Stimulated activated CD4-positive, alpha-beta T cell treated with anti-CD3 and anti-CD28 coated beads, Interleukin-2, amount 100 ng/mL, for 24 hours (primary cell): ENCODE results near the gene AGAP1.

Experiments used
- DNase-seq, 2 donors: peaks; one replicate each; pipeline ENCODE4 v3.0.0-alpha.2; 2020

AGAP1 gene

DNA sequence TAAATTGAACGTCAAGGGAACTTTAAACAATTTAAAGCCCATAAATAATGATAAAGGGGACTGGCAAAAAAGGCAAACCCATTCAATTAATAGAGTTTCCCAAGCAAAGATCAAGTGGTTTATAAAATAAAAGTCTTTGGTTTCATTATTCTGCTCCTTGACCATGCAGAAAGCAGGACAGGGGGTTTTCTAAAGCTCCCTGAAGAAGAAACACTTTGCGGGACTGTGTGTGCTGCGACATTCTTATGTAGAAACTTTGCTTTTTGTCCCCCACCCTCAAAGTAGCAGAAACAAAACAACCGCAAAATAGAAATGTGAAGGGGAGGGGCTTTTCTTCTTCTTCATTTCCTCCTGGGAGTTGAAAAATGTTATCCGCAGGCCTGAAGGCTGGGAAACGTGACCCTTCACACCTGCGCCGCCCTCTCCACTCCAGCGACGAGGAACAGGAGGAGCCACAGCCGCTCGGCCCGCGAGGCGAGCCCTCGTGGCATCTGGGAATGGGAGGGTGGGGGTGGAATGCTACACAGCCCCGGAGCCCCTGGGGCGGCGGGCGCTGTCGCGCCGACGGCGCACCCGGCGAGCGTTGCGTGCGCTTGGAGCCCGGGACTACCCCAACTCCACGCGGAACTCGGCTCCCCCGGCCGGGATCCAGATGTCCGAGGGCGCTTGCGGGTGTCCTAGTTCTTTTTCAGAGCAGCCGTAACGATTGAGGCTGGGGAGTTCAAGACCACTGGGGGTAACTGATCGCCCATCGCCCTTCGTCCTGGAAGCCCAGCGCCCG, 678.6 kb downstream of the AGAP1 start:
- no peak for DNase-seq

DNA sequence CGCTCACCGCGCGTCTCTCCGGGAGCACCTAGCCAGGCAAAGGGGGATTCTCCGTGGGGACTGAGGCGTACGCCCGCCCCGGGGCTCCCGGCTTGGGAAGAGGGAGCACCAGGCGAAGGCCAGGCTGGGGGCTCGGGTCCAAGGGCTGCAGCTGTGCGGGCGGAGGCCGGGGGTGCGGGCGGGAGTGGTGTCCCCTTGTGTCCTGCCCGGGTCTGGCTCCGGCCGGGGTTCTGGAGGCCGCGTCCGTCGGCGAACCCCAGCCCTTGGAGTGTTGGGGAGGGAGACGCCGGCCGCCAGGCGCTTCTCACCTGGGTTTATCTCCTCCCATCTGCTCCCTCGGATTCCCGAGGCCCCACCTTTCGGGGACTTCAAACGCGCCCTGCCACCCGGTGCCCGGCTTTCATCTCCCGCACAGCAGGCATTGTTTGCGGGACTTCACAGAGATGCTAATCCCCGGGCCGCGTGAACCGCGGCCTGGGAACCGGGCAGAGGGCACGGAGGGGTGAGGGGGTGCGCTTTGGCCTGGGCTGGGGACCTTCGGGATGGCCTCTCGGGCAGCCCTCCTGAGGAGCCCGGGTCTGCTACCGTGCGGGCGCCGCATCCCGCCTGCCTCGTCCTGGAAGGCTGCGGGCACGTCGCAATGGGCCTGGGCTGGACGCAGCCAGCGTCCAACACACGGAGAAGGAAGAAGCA, 679.3 kb downstream of the AGAP1 start:
- no peak for DNase-seq

DNA sequence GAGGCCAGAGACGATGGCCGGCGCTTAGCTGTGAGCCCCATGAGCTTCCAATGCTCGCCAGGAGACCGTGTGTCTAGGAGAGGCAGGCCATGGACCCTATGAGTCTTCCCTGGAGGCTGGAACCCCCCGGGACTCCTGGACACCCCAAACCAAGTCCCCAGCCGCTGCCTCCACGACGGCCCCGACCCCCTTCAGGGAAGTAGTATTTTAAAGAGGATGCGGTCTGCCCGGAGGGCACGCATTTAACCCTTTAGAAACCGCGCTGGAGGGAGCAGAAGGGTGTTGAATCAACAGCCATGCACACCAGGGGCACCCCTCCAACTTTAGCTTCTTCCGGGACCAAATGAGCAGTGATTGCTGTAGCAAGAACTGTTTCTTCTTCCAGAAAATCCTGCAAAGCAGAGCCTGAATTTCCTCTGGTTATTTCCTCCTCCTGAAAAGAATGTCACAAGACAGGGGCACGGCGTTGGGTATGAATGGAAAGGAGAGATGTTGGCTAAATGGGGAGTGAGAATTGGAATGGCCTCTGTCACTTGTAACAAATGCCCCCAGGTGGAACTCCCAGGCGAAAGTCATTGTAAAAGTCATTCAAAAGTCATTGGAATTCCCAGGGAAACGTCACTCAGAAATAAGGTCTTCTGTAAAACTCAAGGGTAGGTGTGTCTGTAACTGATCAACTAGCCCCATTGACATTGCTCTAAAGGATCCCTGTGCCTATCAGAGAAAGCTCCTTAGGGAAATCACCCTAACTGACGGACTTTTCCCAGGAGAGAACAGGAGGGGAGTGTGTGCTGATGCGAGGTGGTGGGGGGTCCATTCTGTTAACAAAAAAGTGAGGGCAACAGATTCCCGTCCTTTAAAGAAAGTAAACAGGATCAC, 680.1 kb downstream of the AGAP1 start:
- no peak for DNase-seq

DNA sequence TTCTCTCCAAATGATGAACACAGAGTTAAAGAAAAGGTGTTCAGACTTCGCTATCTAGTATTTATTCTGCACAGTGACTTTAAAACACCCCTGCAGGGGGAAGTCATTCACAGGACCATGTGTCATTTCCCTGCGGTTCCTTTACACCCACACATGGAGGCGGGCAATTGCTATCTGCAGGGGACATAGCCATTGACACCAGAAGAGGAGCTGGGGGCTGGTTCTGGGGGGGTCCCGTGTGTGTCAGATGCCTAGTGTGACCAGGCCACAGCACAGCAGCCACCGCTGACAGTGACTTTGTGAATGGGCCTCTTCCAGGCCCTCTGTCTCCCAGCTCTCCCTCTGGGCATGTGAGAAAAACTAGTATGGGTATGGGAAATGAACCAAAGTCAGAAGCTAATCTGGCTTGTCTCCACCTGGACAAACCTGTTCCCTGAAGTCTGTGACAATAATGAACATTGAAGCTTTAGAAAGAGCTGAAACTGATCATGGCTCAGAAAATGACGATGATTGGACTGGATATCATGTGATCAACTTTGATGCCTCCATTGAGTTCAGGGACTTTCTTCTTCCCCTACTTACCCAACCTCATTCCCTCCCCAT, 681.8 kb downstream of the AGAP1 start:
- DNase-seq: no peak

DNA sequence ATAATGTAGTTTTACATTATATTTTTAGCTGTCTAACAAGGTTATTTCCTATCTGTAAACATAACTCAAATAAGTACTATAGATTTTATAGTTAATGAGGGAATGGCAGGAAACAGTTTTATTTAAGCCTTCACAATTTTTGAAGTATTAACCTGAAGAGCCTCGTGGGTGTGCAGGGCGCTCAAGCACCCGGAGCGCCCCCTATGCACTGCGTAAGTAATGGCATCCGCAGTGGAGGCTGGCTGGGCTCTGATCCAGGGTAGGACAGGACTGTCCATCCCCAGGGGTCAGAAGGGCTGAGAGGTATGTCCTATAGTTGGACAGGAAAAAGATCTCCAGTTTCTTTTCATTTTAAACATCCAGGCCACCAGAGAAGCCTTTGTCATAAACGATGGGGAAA, 682.6 kb downstream of the AGAP1 start:
- no peak for DNase-seq

DNA sequence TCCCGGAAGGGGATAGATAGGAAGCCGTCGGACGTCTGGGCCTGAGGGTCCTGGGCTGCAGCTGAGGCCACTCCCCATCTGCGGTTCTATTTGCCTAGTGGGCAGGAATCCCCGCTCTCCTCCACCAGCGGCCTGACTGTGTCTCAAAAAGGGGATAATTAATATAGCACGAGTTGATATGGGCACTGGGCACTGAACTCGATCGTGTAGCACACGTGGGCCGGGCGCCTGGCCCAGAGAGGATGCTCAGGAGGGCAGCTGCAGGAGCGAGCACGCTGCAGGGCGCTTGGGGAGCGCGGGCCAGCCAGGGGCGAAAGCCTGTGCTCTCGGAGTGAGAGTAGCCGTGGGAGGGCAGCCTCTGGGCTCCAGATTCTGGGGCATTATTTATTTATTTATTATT, 683.1 kb downstream of the AGAP1 start:
- no peak for DNase-seq

DNA sequence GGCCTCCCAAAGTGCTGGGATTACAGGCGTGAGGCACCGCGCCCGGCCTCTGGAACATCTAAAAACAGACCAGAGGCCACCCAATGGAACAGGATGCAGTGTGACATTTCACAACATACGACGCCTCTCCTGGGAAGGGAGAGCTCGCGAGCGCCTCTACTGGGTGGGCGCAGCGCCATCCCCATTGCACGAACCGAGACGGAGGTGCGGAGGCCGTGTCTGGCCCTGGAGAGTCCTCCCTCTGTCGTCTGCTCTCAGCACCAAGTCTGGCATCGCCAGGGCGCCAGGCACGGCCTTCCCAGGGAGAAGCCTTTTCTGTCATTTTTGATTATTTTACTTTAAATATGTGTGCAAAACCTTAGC, 683.7 kb downstream of the AGAP1 start:
- peak; percentile 27 to 68 for DNase-seq

DNA sequence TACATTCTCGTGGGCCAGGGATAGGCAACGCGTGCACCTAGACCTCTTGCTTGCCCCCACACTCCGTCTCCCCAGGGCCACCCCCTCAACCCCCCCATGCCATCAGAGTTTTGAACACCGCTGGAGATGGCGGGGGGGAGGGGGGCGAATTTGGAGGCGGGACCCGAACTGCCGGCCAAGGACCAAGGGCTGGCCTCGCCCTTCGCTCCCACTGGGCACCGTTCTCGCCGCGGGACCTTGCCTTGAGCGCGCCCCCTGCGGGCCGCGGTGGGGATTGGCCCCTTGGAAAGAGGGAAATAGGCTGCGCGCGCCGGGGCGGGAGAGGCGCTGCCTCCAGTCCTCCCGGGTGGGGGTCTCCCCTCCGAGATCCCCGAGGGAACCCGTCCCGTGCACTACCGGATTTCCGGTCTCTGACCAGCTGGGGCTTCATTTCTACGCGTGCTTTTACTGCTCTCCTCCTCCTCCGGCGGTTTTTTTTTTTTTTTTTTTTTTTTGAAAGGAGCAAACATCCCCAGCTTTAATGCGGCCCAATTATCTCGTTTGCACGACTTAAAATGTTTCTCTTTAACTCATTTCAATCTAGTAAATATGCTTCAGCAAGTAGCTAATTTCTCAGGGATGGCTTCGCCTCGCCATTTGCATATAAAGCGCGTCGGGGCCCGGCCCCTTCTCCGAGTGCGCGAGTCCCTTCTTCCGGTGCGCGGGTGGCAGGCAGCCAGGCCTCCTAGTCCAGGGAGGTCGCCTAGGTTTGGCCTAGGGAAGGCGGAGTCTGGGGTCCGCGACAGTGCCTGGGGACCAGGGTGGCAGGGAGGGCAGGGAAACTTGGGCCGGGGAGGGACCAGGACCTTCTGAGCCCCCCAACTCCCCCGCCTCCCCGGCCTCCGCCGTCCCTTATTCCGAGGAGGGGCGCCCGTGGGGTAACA, 684.4 kb downstream of the AGAP1 start:
- DNase-seq: peak in 1 of 2 donors; percentile 71

DNA sequence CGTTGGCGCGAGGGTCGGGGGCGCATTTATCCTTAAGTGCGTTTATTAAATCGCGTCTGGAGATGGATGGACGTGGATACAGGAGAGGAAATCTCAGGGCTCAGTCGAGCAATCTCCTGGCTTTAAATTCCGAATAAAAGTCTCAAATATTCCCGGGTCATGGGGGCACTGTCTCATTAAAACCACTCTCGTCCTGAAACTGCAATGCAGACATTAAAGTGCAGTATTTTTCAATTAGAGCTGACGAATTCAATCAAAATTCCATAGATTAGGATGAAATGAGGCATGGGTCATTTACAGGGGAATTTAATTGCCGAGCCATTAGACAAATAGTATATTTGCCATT, 685.0 kb downstream of the AGAP1 start:
- no peak for DNase-seq

DNA sequence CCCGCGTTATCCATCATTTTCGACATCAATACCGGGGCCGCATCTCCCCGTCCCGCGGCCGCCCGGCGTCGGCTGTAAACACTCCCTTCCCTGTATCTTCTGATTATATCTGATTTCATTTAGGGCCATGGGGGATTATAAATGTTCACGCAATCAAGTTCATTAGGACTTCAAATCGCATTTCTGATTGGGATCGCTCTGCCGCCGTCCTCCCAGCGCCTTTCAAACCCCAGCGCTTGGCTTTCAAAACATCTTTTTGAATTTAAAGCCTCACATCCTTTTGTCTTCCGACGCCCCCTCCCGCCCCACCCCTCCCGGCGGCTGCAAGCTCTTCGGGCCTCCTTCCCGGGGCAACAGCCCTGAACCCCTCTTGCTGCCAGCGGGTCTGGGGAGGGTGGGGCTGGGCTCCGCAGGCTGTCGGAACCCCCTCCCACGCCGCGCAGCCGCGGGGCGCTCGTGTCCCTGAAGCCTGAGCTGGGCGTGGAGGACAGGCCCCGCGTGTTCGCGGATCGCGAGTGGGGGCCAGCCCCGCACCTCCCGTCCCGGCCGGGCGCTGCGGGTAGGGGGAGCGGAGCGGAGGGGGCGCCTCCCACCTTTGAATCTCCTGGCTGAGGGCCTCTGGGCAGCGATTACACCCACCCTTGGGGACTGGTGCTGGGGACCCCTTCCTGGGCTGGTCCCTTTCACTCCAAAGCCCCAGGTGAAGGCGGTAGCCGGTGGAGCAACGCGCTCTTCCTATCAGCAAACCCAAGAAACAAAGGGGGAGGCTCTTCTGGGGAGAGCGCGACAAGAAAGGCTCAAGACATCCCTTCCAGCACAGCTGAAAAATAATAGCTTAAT, 685.6 kb downstream of the AGAP1 start:
- DNase-seq: no peak

DNA sequence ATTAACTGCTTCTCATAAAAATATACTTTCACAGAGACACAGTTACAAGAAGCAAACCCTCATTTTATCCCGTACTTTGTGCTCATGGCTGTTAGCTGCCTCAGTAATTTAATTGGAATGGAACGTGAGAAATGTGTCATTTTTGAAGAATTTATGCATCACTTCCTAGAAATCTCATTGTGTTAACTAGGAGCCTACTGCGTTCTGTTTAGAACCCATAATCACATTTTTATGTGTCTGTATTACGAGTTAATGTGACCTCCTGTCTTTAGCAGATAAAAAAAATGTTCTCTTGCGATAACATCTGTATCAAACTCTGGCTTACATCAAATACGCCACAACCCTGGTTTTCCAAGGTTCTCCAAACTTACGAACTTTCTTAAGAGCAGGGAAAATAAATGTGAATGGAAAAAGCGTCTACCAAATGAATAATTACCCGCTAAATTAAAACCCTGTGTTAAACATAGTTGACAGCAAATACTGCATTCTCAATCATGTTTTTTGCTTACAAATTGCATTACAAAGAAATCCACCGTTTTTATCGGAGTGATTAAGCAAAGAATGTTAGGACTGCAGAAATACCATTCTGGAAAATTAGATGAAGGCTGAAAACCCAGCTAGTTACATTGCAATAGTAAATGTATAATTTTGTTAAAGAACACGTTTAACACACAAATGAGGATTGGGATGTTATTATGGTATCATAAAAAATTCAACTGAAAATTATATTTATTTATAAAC, 686.4 kb downstream of the AGAP1 start:
- DNase-seq: no peak

DNA sequence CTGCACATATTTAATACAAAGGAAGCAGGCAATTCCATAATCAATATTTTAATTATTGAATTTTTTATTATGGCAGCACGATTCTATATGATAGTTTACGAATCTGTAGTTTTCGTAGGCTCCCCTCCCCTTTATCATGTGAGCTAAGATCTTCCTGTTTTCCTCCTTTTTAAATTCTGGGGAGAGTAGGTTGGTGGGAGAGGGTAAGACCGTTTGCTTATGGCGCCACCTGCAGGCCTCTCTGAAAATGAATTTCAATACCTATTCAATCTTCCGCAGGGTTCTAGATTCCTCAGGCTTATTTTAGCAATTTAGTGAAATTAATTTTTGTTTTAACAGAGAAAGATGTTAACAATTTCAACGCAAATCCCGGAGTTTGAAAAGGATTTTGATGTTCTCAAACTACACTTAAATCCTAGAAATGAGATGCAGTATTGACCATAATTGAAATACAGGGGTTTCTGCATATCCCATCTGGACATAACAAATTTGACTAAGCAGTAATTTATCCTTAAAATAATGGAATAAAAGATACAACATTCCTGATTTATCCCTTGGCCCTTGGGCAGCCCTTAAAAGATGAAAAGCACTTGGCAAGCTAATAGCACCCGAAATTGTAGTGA, 687.1 kb downstream of the AGAP1 start:
- peak; percentile 33 to 63 for DNase-seq
